NCI-H82 treated with DMSO at 0.1 percent for 48 hours (cell line): ENCODE data around the gene FIGN.

Experiments used
- DNase-seq: peaks from one replicate; lab custom pipeline; 2025; ENCODE audit not compliant: unreplicated experiment; lab: John Stamatoyannopoulos, UW

FIGN gene

DNA sequence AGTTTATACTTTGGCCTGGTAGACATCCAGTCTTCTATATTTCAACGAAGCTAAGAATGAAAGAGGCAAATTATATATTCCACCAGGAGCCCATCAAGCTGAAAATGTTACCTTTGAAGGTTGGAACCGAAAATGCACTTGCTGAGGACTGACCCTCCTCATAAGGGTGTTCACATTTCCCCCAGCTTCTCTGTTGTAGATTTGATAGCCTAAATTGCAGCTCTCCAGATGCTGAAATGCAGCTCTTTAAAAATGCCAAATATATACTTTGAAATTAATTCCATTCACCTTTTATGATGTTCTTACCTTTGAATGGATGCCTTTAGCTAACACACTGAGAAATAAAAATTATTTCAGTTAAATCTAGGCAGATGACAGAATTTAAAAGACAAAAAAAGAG is 1.8 kb upstream of the FIGN start:
- DNase-seq, result no peak

DNA sequence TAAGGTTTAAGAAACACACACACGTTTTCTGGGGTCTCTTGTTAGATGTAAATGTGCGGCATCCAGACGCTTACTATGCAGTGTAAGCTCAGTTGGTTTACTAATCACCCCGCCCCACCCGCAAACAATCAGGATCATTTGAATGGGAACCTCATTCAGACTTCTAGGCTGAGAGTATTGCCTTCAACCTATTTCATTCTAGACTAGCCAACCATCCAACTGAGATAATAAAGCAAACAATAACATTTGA is 1.3 kb upstream of the FIGN start:
- DNase-seq, result no peak

DNA sequence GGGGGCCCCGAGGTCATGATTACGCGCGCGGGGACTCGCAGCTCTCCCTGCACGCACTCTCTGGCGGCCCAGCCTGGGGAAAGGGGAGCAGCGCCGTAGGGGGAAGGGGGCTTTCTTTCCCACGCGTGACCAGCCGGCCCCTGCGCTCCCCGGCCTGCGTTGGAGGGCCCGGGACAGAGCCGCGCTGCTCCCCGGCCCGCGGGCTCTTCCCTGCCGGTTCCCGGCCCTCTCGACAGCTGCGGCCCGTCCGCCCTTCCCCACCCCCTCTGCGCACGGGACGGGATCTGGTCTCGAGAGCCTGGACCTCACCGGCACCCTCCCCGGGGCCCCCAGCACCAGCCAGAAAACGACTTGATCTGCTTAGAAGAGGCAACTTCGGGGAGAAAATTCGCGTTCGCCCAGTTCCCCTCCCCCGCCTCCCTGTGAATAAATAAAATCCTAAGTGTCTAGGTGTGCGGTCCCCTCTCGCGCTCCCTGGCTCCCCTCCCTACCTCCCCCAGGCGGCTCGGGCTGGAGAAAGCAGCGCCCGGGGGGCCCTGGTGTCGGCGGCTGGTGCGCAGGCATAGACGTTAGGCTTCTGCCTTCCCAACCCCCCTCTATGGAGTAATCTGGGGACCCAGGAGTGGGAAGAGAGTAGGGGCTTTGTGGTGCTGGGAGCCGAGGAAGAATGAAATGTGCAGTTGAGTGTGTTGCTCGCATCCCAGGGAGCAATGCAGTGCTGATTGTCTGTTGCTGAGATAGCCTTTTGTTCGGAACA is 803 bp upstream of the FIGN start:
- DNase-seq, result peak; percentile 73

DNA sequence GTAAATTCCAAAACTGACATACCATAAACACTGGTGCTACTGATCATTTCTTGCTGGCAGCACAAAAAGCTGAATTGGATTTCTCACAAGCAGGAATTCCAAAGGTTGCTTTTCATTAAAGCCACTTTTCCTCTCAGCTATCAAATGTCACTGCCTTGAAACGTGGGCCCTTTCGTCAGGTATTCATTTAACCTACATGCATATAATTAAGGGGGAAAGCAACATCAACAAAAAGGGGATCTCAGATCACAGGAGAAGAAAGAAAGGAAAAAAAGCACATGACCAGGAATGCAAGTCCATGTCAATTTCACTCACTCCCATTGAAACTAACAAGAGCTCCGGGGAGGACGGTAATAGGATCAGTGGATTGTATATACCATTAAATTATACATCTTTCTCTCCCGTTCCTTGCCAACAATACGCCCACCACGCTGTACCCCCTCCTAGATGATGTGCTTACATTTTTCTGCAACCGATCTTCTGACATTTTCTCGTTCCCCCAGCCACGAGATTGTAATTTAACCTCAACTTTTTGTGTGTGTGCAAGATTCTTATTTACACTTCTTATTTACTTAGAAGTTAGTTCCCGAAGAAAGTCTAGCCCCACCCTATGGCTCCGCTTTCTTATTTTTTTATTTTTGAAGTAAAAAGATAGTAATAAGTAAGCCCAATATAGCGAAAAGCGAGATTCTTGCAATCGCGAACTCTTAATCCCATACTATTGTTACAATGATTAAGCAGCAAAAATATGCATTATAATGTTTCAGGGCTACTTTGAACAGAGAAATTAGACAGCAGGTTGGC is 725 bp downstream of the FIGN start:
- peak; percentile 91 for DNase-seq

DNA sequence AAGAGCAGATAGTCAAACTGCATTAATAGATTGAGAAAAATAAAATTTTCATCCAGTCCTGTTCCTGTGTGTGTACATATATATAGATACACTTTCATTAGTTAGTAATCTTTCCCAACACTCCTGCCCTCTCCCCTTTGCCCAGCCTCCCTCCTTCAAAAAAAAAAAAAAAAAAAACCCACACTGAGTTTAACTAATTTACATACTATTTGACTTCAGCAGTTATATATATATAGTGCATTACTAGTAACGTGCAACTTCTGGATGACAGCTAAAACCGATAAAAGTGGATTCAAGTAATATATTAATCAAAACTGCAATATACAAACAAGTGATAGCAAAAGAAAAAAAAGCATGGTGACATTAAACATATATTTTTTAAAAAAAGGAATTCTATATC is 1.4 kb downstream of the FIGN start:
- DNase-seq, result no peak

- no peak for DNase-seq
These were observed 1.9 kb downstream of the FIGN start for GRCh38 chr2:163733956-163734355.

- peak; percentile 84 for DNase-seq
These were observed 2.4 kb downstream of the FIGN start for GRCh38 chr2:163733301-163733938.

DNA sequence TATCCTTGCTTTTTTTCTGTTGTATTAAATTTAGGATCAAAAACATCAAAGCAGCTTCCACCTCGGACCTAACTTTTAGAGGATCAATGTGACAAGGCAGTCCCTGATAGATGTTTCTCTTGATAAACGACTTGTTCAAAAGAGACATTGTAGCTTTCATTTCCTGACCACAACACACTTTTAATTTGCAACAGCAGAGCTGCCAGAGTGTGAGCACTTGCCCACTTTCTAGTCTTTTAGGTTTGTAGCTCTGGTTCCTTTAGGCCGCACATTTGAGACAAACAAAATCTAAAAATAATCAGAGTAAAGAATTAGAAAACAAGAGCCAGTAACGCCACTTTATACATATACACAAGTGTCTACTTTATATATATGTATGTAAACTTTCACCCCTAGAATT is 3.1 kb downstream of the FIGN start:
- no peak for DNase-seq

DNA sequence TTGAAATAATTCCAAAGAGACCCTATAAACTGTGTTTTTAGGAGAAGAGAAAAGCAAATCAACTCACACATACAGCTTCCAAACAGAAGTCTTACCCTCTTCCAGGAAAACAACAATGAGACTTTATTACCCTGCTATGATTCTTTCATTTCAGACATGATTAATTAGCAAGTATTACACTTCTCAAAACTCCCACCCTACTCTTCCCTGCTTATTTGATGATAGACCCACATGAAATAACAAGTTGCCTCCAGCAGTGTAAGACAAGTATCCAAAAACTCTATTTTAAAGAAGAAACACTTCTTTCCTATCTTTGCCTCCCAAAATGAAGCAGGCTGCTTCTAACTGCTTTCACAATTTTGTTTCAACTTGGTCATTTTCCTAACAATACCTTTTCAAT is 4.1 kb downstream of the FIGN start:
- DNase-seq, result no peak

GRCh38 chr2:163730556-163730955 is 5.3 kb downstream of the FIGN start:
- DNase-seq, result no peak

GRCh38 chr2:163729636-163730273 is 6.1 kb downstream of the FIGN start:
- no peak for DNase-seq

DNA sequence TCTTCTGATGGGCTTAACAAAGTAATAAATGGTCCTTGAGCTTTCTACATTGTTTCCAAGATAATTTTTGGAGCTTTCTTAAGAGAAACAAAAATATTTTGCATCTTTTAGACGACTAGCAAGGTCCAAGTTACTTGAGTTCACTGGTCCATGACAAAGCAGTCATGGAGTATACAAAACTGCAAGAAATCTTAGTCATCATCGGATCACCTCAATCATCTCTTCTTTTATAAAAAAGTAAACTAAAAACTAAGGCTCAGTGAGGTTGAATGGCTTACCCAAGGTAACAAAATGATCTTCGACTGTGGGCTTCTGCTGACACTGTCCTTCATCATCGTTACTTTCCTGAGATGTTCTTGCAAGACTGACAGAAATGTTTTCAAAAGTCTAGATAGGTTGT is 11.9 kb downstream of the FIGN start:
- DNase-seq, result no peak

DNA sequence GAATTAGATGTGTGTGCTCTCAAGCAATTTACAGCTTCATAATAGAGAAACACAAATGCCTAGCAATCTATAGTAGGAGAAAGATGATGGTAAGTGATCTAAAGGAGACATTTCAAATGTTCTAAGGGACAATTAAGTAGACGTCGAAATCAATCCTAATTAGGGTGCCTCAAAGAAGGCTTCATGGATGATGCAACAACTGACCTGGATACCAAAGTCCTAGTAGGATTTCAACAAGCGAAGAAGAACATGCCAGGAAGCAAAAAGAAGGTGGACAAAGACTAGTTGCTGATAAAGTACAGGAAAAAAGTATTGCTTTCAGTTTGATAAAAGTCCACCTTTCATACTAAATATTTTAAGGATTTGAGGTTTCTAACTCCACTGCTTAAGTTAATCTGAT is 12.5 kb downstream of the FIGN start:
- DNase-seq, result peak; percentile 56

- no peak for DNase-seq
These were observed 16.5 kb downstream of the FIGN start for GRCh38 chr2:163719331-163719730.

DNA sequence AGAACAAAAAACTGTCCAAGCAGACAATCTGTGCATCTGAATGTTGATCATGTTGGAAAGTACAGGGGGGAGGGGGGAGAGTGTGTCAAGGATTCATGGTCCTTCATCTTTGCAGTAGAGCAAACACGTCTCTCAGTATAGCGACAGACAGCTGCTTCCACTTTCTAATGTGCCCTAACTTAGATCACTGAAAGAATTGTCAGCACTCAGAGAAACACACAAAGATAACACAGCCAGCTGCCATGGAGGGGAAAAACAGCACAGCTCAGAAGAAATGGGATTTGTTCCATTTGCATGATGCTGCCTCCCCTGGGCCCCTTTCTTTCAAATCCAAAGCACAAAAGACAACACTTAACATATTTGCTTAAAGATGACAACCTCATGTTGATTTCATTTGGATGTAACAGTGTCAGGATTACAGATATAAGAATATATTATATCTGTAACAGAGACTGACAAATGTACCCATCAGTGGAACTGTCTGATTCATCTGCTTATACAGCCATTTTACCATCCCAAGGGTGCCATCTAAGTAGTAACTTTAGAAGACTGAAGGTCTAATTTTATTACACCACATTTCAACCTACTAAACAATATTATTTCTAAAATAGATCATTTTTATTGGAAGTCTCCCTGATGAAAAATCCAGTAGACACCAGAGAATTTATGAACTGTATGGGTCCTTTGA is 17.7 kb downstream of the FIGN start:
- DNase-seq, result peak; percentile 85

DNA sequence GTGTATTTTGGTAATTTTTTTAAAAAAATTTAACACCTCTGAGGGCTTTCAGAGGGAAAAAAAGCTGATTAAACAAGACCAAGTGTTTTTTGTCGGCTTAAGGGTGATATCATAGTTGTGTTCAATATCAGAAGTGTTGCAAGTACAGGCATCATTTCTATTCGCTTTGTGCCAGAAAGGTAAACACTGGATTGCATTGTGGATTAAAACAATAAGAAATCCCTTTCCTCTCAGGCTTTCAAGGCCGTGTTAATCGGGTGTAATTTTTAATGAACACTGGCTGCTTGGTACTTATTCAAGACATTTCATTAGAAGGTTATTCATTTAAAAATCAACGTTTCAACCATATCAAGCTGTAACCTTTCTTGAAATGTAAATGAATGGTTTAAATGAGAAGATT is 18.3 kb downstream of the FIGN start:
- no peak for DNase-seq

DNA sequence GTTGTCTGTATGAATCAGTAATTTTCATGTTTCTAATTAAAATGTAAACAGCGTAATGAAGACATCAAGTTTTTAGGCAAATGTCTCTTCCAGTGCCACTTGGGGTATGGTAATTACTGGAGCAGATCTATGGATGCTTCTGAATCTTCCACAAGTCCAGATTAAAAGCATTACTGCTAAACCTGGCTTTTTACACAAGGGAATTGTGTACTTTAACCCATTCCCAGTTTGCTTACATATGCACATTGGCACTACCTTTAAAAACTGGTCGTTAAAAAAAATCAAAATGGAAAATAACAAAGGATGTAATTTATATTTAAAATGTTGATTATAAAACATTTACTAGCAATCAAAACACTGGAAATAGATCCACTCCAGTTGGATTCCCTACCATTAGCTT is 19.7 kb downstream of the FIGN start:
- no peak for DNase-seq

DNA sequence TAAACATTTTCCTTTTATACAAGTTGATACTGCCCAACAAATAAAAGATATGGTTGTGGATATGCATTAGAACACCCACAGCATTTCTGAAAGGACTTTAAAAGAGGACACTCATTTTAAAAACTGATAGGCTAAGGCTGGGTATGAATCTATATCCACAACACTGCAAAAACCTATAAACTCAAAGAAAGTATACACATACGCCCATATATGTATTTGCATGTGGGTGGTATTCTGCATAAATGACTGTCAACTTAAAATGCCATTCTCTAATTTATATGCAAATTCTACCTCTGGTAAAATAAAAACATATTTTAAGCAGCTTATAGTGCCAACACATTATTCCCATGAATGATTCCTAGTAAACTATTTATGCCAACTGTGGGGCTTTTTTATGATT is 20.1 kb downstream of the FIGN start:
- DNase-seq, result no peak

DNA sequence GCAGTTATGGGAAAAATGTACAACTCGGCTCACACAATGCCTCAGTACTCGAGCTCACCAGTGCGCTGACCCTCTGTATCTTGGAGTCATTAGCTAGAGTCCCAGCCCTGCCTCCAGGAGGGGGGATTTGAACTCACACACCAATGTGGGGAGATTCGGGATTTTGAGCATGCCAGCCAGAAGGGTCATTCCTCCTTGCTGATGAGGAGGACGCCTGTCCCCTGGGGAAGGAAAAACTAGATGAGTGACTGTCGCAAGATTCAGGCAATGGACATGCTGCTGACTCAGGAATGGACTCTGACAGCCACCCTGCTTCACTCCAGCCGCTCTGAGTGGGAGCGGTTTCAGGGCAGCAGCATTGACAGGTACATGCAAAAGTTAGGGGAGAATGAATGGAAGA is 20.6 kb downstream of the FIGN start:
- DNase-seq, result no peak

- DNase-seq, result peak; percentile 84
These were observed 22.1 kb downstream of the FIGN start for GRCh38 chr2:163713534-163714311.

DNA sequence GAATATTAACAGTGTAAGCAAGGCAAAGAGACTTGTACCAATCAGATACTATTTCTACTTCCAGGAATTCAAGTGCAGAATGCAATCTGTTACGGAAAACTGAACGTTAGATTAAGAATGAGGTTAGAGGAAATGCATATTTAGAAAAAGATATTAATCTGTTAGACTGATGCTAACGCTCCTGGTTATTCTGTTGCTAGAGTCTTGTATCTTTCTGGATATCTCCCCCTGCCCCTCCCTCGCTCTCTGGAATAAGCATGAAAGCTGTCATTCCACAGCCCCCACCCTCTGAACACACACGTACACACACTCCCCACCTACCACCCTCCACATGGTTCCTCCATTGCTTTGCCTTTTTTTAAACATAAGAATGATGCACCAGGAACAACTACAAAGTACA is 24.1 kb downstream of the FIGN start:
- DNase-seq, result no peak
